B cell (primary cell): Measurements from ENCODE around the gene CEP128.

Experiments
- EZH2 ChIP-seq: IDR thresholded peaks from 2 replicates; pipeline ENCODE4 v1.6.1; 2012; ENCODE audit warnings: borderline replicate concordance, low read depth, mild to moderate bottlenecking, moderate library complexity, low read length; ENCODE audit not compliant: insufficient read depth, poor library complexity, severe bottlenecking
- TF ChIP-seq, protein P1 (sequence below): fragments of 200-600 bp; IDR thresholded peaks from one replicate; pipeline ENCODE4 v1.8.0; 2022; ENCODE audit warnings: antibody characterized with exemption, mild to moderate bottlenecking

DNA sequence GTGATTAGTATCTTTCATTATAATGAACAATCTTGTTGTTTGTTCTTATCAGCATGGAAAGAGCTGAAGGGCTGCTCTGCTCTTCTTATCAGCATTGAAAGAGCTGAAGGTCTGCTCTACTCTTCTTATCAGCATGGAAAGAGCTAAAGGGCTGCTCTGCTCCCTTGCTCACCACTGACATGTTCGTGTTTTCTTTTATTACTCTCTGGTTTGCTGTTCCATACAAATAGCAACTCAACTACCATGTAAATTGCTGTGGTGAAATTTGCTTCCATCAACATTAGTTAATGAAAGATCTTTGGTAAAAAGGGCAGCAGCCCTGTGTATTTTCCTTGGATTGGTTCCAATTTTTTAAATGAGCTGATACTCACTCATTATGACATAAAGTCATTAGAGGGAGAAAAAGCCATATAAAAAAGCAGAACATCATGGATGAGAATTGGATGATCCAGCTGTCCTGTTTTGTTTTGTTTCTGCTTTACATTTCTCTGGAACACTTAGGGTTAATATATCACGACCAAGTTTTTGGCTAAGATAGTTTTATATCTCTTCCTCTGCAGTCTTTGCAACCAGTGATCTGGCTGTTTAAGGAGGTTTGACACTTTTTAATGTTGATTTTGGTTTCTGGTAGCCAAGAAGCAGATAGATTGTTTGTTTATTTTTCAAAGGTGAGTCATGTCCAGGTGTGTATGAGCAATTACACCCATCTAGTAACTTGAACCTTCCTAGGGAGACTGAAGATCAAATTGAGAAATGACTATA, 356.6 kb downstream of the CEP128 start:
- TF ChIP-seq, protein P1, sequence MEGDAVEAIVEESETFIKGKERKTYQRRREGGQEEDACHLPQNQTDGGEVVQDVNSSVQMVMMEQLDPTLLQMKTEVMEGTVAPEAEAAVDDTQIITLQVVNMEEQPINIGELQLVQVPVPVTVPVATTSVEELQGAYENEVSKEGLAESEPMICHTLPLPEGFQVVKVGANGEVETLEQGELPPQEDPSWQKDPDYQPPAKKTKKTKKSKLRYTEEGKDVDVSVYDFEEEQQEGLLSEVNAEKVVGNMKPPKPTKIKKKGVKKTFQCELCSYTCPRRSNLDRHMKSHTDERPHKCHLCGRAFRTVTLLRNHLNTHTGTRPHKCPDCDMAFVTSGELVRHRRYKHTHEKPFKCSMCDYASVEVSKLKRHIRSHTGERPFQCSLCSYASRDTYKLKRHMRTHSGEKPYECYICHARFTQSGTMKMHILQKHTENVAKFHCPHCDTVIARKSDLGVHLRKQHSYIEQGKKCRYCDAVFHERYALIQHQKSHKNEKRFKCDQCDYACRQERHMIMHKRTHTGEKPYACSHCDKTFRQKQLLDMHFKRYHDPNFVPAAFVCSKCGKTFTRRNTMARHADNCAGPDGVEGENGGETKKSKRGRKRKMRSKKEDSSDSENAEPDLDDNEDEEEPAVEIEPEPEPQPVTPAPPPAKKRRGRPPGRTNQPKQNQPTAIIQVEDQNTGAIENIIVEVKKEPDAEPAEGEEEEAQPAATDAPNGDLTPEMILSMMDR: no peak
- TF ChIP-seq EZH2: no peak
